Breast epithelium (tissue), 3 donors: Measurements from ENCODE around the gene ABCC6.
"Not testable (repeated sequence)": the region's sequence is repeated elsewhere in the genome, so short reads cannot be mapped to it uniquely, and the experiment has no call there.

Source experiments
- POLR2A ChIP-seq: fragments of 450-650 bp; IDR thresholded peaks from one replicate; pipeline ENCODE4 v1.6.1; 2016; ENCODE audit warnings: antibody characterized with exemption, mild to moderate bottlenecking, moderate library complexity
- POLR2AphosphoS5 ChIP-seq, 3 donors: sonication (generic); formaldehyde crosslinking; IDR thresholded peaks; one replicate each; pipeline ENCODE4 v1.6.1; 2017; ENCODE audit warnings: antibody characterized with exemption in 3 of 3
- TF ChIP-seq, protein P1 (sequence below), 3 donors: fragments of 450-650 bp; IDR thresholded peaks; one replicate each; pipeline ENCODE4 v1.5.1; 2016 to 2017; ENCODE audit warnings: antibody characterized with exemption in 3 of 3, mild to moderate bottlenecking in 3 of 3, moderate library complexity in 3 of 3

DNA sequence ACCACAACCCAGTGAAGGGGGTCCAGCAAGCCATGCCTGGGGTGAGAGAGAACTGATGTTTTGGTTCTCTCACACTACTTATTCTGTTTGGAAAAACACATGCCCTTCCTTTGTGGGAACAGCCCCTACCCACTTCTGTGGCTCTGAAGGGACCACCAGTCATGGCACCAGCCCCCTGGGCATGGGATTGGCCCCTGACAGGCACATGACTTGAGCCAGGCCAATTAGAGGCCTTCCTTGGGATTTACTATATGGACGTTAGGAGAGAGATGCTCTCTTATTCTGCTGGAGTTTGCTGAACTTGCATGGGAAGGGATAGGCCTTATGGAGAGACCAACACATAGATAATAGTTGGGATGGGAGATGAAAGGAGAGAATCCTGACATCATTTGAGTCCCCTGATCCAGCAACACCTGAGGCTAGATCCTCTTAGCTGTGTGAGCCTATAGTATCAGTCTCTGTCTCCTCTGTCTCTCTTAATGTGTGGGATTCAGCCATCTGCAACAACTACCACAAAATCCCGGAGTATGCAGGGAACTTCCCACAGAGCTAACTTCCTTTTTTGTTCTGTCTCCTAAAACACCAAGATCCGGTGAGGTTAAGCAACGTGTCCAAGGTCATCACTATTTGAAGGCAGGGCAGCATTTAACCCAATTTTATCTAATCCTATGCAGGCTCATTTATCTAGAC, 16.1 kb downstream of the ABCC6 start:
- not testable (repeated sequence) for TF ChIP-seq POLR2A; POLR2AphosphoS5 (IDR thresholded peaks at IDR 0.05)
- TF ChIP-seq, protein P1, sequence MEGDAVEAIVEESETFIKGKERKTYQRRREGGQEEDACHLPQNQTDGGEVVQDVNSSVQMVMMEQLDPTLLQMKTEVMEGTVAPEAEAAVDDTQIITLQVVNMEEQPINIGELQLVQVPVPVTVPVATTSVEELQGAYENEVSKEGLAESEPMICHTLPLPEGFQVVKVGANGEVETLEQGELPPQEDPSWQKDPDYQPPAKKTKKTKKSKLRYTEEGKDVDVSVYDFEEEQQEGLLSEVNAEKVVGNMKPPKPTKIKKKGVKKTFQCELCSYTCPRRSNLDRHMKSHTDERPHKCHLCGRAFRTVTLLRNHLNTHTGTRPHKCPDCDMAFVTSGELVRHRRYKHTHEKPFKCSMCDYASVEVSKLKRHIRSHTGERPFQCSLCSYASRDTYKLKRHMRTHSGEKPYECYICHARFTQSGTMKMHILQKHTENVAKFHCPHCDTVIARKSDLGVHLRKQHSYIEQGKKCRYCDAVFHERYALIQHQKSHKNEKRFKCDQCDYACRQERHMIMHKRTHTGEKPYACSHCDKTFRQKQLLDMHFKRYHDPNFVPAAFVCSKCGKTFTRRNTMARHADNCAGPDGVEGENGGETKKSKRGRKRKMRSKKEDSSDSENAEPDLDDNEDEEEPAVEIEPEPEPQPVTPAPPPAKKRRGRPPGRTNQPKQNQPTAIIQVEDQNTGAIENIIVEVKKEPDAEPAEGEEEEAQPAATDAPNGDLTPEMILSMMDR (IDR thresholded peaks at IDR 0.05), result not testable (repeated sequence)
